ENCODE measurements around the gene KCNMB2. TPM values are rescaled to one million over a fixed set of nuclear protein-coding genes. Genes with fewer than 3 reads are reported as not detected.
"Not testable (repeated sequence)": the region's sequence is repeated elsewhere in the genome, so short reads cannot be mapped to it uniquely, and the experiment has no call there.

KCNMB2 gene
- polyA plus RNA-seq, 1 of the 3 experiments (the other 2 are of a cell fraction) = not detected

DNA sequence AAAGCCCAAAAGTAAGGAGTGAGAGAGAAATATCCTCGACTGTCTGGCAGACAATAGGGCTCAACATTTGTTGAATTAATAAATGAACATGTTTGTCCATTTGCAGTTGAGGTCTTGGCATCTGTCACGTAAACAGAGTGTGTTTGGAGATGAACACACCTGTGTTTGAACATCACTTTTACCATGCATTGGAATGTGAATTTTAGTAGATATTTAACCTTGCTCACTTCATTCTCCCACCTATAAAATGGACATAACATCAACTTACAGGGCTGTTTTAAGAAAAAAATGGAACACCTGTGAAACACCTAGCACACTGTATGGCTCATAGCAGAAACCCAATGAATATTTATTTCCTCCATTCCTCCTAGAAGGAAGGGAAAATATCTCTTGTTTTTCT lies 204.8 kb downstream of the KCNMB2 start (continued):
- TF ChIP-seq, protein P1, sequence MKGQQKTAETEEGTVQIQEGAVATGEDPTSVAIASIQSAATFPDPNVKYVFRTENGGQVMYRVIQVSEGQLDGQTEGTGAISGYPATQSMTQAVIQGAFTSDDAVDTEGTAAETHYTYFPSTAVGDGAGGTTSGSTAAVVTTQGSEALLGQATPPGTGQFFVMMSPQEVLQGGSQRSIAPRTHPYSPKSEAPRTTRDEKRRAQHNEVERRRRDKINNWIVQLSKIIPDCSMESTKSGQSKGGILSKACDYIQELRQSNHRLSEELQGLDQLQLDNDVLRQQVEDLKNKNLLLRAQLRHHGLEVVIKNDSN (IDR thresholded peaks at IDR 0.05; ENCODE audit: borderline replicate concordance, low read depth) = no peak
- no peak for TF ChIP-seq CHD2 (IDR thresholded peaks at IDR 0.05; ENCODE audit: low read length, partially characterized antibody)

DNA sequence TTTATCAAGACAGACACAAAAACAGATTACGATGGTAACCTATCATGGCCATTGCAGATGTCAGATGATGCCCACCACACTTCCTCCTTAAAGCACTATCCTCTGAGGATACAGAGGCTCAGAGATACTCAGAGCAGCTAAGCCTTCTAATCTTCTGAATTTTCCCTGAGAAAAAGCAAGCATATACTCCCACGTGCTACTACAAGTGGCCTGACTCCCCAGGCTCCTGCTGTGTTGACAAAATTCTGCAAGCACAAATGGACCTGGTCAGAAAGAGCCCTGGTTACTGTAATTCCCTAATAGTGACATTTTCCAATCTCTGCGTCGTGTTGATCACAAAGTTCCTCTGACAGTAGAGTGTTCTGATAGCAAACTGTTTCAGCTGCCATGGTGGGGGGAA lies 207.1 kb downstream of the KCNMB2 start:
- CTCF ChIA-PET = no interaction called here
- Histone ChIP-seq H3K36me3 (replicated peaks in 1 of 2; ENCODE audit: control insufficient read depth in 1 of 2, insufficient read depth in 2 of 2, low read length in 1 of 2) (no peaks in the 10 kb centered on the region), H3F3A (replicated peaks; ENCODE audit: insufficient read depth) (no peaks in the 10 kb centered on the region), H3K9me2 (no peaks in the 10 kb centered on the region), H2AFZ (ENCODE audit: low read depth) (no peak overlapping the region), H3K27me3 (ENCODE audit: insufficient read depth) (no peaks in the 10 kb centered on the region), H3K79me2 (ENCODE audit: insufficient read depth) (no peaks in the 10 kb centered on the region), H4K20me1 (ENCODE audit: insufficient read depth) (no peaks in the 10 kb centered on the region), H3K4me3 (ENCODE audit: low read depth in 2 of 2, low read length in 1 of 2) (no peak overlapping the region), H3K27ac (ENCODE audit: low read depth in 2 of 2, low read length in 1 of 2) (no peak overlapping the region), H3K4me1 (ENCODE audit: control insufficient read depth in 1 of 2, insufficient read depth in 2 of 2, low read depth in 1 of 2, low read length in 1 of 2) (no peaks in the 10 kb centered on the region), H3K4me2 (no peak overlapping the region), H3K9ac (no peak overlapping the region), H3K9me3 (no peaks in the 10 kb centered on the region)
- DNase-seq = no peak
- POLR2A ChIA-PET = no interaction called here
- TF ChIP-seq TCF12 (IDR thresholded peaks at IDR 0.05) = no peak
- no peak for TF ChIP-seq EP300 (IDR thresholded peaks at IDR 0.05; ENCODE audit: borderline replicate concordance in 1 of 2, low read depth in 1 of 2, low read length in 1 of 2)
- no peak for TF ChIP-seq MEF2A (IDR thresholded peaks at IDR 0.05; ENCODE audit: borderline replicate concordance, low read depth)
- TF ChIP-seq, protein P1 (IDR thresholded peaks at IDR 0.05; ENCODE audit: borderline replicate concordance, low read depth) = no peak
- no peak for TF ChIP-seq JUND (IDR thresholded peaks at IDR 0.05)
- TF ChIP-seq SIN3A (IDR thresholded peaks at IDR 0.05; ENCODE audit: borderline replicate concordance, low read depth, low read length) = no peak
- no peak for TF ChIP-seq GATA2 (CRISPR knock-in tag; IDR thresholded peaks at IDR 0.05)
- TF ChIP-seq, protein P2, sequence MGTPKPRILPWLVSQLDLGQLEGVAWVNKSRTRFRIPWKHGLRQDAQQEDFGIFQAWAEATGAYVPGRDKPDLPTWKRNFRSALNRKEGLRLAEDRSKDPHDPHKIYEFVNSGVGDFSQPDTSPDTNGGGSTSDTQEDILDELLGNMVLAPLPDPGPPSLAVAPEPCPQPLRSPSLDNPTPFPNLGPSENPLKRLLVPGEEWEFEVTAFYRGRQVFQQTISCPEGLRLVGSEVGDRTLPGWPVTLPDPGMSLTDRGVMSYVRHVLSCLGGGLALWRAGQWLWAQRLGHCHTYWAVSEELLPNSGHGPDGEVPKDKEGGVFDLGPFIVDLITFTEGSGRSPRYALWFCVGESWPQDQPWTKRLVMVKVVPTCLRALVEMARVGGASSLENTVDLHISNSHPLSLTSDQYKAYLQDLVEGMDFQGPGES (IDR thresholded peaks at IDR 0.05; ENCODE audit: low read depth, low read length) = no peak
- TF ChIP-seq, protein P3, sequence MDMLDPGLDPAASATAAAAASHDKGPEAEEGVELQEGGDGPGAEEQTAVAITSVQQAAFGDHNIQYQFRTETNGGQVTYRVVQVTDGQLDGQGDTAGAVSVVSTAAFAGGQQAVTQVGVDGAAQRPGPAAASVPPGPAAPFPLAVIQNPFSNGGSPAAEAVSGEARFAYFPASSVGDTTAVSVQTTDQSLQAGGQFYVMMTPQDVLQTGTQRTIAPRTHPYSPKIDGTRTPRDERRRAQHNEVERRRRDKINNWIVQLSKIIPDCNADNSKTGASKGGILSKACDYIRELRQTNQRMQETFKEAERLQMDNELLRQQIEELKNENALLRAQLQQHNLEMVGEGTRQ (IDR thresholded peaks at IDR 0.05; ENCODE audit: borderline replicate concordance, low read depth, low read length) = no peak
- no peak for TF ChIP-seq FOXM1 (IDR thresholded peaks at IDR 0.05; ENCODE audit: low read depth)
- TF ChIP-seq EZH2phosphoT487 (IDR thresholded peaks at IDR 0.05; ENCODE audit: borderline replicate concordance, low read depth) = no peak
- TF ChIP-seq RXRA (IDR thresholded peaks at IDR 0.05; ENCODE audit: borderline replicate concordance, low read depth) = no peak
- no peak for TF ChIP-seq RFX5 (IDR thresholded peaks at IDR 0.05; ENCODE audit: low read length)
- 31% methylated on average over 4 of the region's 4 CpGs for WGBS (ENCODE audit: low lambda C conversion rate)

DNA sequence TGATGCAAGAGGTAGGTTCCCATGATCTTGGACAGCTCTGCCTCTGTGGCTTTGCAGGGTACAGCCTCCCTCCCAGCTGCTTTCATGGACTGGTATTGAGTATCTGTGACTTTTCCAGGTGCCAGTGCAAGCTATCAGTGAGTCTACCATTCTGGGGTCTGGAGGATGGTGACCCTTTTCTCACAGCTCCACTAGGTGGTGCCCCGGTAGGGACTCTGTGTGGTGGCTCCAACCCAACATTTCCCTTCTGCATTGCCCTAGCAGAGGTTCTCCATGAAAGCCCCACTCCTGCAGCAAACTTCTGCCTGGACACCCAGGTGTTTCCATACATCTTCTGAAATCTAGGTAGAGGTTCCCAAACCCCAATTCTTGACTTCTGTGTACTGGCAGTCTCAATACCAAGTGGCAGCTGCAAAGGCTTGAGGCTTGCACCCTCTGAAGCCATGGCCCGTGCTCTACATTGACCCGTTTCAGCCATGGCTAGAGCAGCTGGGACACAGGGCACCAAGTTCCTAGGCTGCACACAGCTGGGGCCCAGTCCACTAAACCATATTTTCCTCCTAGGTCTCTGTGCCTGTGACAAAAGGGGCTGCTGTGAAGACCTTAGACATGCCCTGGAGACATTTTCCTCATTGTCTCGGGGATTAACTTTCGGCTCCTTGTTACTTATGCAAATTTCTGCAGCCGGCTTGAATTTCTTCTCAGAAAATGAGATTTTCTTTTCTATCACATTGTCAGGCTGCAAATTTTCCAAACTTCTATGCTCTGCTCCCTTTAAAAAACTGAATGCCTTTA lies 209.8 kb downstream of the KCNMB2 start:
- DNase-seq, CTCF ChIA-PET: not testable (repeated sequence)

More for the DNA sequence above, 209.8 kb downstream of the KCNMB2 start:
- H3K9me2 ChIP-seq; H3K79me2 ChIP-seq (ENCODE audit: insufficient read depth); H3K27ac ChIP-seq (ENCODE audit: low read depth in 2 of 2, low read length in 1 of 2); H3K27me3 ChIP-seq (ENCODE audit: insufficient read depth); H4K20me1 ChIP-seq (ENCODE audit: insufficient read depth); POLR2A ChIA-PET; H2AFZ ChIP-seq (ENCODE audit: low read depth); H3K36me3 ChIP-seq (replicated peaks in 1 of 2; ENCODE audit: control insufficient read depth in 1 of 2, insufficient read depth in 2 of 2, low read length in 1 of 2); H3K4me2 ChIP-seq; H3K9ac ChIP-seq; H3K4me1 ChIP-seq (ENCODE audit: control insufficient read depth in 1 of 2, insufficient read depth in 2 of 2, low read depth in 1 of 2, low read length in 1 of 2); H3K4me3 ChIP-seq (ENCODE audit: low read depth in 2 of 2, low read length in 1 of 2); H3F3A ChIP-seq (replicated peaks; ENCODE audit: insufficient read depth); H3K9me3 ChIP-seq: not testable (repeated sequence)
- WGBS (ENCODE audit: low lambda C conversion rate) = 33% methylated on average over 6 of the region's 6 CpGs

Measured in SK-N-SH (cell line).